ENCODE data around the gene SYT15.

- TF ChIP-seq, protein P1, sequence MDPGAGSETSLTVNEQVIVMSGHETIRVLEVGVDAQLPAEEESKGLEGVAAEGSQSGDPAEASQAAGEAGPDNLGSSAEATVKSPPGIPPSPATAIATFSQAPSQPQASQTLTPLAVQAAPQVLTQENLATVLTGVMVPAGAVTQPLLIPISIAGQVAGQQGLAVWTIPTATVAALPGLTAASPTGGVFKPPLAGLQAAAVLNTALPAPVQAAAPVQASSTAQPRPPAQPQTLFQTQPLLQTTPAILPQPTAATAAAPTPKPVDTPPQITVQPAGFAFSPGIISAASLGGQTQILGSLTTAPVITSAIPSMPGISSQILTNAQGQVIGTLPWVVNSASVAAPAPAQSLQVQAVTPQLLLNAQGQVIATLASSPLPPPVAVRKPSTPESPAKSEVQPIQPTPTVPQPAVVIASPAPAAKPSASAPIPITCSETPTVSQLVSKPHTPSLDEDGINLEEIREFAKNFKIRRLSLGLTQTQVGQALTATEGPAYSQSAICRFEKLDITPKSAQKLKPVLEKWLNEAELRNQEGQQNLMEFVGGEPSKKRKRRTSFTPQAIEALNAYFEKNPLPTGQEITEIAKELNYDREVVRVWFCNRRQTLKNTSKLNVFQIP (CRISPR knock-in tag; IDR thresholded peaks at IDR 0.05; ENCODE audit: borderline replicate concordance, low read depth), result no peak
- TF ChIP-seq ZFP30 (CRISPR knock-in tag; IDR thresholded peaks at IDR 0.05), result no peak
- TF ChIP-seq CREB5 (CRISPR knock-in tag; IDR thresholded peaks at IDR 0.05; ENCODE audit: low read depth), result no peak
- no peak for TF ChIP-seq RARB (CRISPR knock-in tag; IDR thresholded peaks at IDR 0.05)
- no peak for TF ChIP-seq TOX (CRISPR knock-in tag; IDR thresholded peaks at IDR 0.05; ENCODE audit: borderline replicate concordance)
- TF ChIP-seq SNAI2 (CRISPR knock-in tag; IDR thresholded peaks at IDR 0.05), result no peak
Measured at GRCh38 chr10:46554166-46554781, 24.7 kb upstream of the SYT15 start.

Data from SK-N-SH treated with all-trans-retinoic acid at 6 μM for 48 hours (cell line).